ENCODE measurements around the gene CEP295NL.
"Not testable (repeated sequence)": the region's sequence is repeated elsewhere in the genome, so short reads cannot be mapped to it uniquely, and the experiment has no call there.

Gene CEP295NL

DNA sequence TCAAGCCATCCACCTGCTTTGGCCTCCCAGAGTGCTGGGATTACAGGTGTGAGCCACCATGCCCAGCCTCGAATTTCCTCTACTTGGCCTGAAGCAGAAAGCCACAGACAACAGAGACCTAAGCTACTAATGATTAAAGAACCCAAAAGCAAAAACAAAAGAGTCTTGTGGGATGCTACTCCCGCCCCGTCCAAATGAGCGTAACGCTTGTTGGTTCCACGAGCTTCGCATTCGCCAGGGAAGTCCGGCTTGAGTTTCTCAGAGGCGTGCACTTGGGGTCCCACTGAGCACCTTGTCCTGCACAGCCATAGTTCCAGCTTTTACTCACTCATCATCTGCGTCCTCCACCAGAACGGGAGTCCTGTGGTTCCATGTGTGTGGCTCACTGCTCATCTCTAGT, 16.0 kb downstream of the CEP295NL start:
- DNase-seq (ENCODE audit: low read depth), result no peak

DNA sequence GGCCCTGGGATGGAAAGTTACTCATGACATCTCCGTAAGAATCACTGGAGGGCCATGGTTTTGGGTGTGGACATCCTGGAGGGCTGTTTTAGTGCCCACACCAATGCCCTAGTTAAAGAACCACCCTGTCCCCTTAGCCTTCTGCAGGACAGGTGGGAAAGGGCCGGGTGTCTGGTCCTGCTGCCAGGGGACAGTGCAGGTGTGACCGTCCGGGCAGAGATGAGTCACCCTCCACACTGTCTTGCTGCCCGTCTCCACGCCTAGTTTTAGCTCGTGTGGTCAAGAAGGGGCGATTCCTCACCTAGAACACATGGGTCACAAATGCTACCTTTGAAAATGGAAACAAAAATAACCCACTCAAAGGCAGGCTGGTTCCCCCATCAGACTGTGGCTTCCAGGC, 17.0 kb downstream of the CEP295NL start:
- no peak for DNase-seq (ENCODE audit: low read depth)

DNA sequence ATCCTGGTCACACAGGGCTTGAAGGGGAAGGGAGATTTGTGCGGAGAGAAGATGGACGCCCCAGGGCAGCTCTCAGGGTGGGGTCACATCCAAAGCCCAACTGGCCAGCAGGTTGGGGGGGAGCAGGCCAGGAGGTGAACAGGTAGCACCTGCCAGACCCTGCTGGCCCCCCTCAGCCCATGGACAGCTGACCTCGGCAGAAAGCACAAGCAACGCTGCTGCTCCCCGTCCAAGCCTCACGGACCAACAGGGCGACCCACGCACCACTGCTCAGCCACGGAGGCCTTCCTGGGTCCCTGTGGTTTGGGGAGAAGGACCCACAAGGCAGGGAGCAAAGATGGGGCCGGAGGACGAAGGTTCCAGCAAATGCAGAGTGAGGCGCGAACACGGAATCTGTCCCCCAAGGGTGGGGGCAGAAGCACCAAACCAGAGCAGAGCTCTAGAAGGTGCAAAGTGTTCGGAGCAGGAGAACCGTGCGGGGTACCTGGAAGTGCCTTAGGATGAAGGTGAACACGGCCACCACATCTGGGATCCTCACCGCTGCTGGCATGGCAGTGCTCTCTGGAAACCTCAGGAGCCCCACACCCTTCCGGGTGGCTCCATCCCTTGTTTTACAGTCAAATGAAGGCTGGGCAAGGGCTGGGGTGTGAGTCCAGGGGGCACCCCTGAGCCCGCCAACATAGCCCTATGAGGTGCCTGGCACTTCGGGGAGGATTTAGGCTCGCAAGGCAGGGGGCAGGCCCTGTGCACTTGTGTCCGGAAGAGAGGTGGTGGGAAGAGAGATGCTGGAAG, 17.9 kb downstream of the CEP295NL start:
- DNase-seq (ENCODE audit: low read depth), result no peak

DNA sequence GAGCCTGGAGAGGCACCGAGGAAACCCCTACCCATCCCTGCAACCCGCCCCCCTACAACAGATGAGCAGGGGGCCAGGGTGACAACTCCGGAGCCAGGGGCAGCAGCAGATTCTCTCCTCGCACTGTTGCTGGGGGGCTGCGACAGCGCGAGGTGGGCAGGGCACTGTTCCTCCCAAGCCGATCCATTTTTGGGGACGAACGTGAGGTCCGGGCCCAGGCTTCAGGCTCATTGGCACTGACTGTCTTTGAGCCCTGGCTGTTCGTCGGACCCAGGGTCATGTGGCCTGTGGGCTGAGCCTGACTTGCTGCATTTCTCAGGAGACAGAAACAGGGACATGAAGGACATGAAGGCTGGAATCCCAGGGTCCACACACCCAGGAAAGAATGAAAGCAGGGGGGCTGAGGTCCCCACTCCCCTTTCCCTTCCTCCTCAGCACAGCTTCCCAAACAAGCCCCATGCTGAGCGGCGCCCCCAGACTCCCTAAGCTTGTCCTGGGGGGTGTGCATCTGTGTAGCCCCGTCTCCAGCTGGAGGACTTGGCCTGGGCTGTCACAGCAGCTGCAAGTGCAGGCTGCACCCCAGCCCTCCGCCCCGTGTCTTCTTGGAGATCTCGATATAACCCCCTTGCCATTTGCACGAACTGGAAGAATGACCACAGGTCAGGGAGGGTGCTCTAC, 18.7 kb downstream of the CEP295NL start:
- no peak for DNase-seq (ENCODE audit: low read depth)

DNA sequence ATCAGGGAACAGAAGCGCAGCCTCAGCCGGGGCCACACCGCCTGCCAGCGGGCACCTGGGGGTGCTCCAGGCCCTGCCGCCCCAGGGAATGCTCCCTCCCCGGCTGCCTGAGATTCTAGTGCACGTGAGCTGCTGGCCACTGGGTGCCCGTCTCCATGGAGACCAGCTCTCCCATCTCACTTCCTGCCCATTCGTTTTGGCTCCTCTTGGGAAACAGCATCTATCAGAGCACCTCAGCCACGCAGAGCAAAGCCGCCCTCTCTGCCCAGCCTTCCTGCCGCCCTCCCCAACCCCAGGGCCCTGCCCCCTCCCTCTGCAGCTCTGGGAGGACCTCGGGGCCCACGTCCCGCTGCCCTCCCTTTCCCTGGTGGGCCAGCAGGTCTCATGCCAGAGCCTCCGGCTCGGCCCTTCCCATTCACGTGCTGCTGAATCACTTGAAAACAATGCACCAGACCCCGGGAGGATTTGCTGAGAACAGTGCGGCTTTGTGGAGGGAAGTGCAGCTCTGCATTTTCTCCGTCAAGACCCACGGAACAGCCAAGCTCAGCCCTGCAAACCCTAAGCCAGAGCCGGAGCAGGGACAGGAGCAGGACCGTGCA, 19.4 kb downstream of the CEP295NL start:
- DNase-seq (ENCODE audit: low read depth), result peak; percentile 90

- DNase-seq (ENCODE audit: low read depth), result peak; percentile 90
Observed at GRCh38 chr17:78883089-78883532, 19.9 kb downstream of the CEP295NL start.

GRCh38 chr17:78882540-78883088, 20.4 kb downstream of the CEP295NL start:
- no peak for DNase-seq (ENCODE audit: low read depth)

GRCh38 chr17:78879635-78880186, 23.3 kb downstream of the CEP295NL start:
- DNase-seq (ENCODE audit: low read depth), result peak; percentile 89

GRCh38 chr17:78878871-78879527, 24.0 kb downstream of the CEP295NL start:
- DNase-seq (ENCODE audit: low read depth), result no peak

GRCh38 chr17:78878261-78878660, 24.7 kb downstream of the CEP295NL start:
- DNase-seq (ENCODE audit: low read depth), result no peak

DNA sequence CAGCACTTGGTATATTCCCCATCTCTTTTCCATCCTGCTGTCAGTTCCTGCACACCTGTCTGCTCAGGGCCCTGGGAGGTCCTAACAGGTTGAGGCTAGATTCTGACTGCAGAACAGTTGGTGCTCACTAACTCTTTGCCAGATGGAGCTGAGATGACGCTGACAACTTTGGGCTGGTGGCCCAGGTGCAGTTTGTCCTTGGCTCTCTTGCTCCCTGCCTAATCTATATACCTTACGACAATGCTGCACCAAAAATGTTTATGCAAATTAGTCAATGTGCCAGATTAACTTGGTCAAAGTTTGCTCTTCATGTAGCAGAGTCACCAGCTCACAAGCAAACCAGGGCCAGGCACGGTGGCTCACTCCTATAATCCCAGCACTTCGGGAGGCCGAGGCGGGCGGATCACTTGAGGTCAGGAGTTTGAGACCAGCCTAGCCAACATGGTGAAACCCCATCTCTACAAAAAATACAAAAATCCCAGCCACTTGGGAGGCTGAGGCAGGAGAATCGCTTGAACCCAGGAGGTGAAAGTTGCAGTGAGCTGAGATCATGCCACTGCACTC, 26.0 kb downstream of the CEP295NL start:
- DNase-seq (ENCODE audit: low read depth), result not testable (repeated sequence)

DNA sequence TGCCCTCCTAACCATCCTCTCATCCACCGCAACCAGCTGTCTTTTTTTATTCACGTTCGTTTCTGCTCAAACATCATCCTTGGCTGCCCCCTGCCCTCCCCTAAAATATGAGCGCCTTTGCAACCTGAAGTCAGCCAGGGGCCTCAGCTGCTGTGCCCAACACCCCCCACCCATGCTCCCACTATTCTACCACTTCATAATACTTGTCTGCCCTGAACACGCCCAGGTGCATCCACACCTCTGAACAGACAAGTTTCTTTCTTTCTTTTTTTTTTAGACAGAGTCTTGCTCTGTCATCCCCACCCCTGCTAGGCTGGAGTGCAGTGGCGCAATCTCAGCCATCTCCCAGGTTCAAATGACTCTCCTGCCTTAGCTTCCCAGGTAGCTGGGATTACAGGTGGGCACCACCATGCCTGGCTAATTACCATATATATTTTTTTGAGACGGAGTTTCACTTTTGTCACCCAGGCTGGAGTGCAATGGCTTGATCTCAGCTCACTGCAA, 26.9 kb downstream of the CEP295NL start:
- DNase-seq (ENCODE audit: low read depth), result no peak

GRCh38 chr17:78875363-78876093, 27.5 kb downstream of the CEP295NL start:
- DNase-seq (ENCODE audit: low read depth), result no peak

GRCh38 chr17:78873519-78874340, 29.3 kb downstream of the CEP295NL start:
- no peak for DNase-seq (ENCODE audit: low read depth)

DNA sequence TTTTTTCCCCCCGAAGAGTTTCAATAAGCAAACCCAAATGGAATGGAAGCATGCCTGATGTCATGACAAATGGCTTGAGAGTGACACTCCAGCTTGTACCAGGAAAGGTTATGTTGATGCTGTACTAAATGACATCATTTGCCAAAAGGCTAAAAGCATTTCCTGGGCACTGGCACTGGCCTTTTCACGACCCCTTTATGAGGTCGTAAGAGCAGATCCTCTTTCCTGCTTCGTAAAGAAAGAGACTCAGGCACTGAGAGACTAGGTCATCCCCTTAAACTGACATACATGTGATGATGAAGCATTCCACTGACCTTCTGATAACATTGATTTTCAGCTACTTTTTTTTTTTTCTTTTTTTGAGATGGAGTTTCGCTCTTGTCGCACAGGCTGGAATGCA, 30.5 kb downstream of the CEP295NL start:
- DNase-seq (ENCODE audit: low read depth), result no peak

GRCh38 chr17:78870621-78871020, 32.4 kb downstream of the CEP295NL start:
- DNase-seq (ENCODE audit: low read depth), result no peak

GRCh38 chr17:78868391-78868790, 34.6 kb downstream of the CEP295NL start:
- DNase-seq (ENCODE audit: low read depth), result no peak

DNA sequence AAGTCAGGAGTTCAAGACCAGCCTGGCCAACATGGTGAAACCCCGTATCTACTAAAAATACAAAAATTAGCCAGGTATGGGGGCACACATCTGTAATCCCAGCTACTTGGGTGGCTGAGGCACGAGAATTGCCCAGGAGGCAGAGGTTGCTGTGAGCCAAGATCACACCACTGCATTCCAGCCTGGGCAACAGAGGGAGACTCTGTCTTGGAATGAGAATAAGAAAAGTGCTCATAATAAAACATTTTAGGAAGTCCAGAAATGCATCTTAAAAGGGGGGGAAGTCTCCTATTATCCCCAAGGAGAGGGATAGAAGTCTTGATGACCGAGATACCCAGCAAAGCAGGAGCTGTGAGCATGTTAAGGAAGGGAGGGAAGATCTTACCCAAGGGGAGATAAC, 36.0 kb downstream of the CEP295NL start:
- DNase-seq (ENCODE audit: low read depth), result not testable (repeated sequence)

DNA sequence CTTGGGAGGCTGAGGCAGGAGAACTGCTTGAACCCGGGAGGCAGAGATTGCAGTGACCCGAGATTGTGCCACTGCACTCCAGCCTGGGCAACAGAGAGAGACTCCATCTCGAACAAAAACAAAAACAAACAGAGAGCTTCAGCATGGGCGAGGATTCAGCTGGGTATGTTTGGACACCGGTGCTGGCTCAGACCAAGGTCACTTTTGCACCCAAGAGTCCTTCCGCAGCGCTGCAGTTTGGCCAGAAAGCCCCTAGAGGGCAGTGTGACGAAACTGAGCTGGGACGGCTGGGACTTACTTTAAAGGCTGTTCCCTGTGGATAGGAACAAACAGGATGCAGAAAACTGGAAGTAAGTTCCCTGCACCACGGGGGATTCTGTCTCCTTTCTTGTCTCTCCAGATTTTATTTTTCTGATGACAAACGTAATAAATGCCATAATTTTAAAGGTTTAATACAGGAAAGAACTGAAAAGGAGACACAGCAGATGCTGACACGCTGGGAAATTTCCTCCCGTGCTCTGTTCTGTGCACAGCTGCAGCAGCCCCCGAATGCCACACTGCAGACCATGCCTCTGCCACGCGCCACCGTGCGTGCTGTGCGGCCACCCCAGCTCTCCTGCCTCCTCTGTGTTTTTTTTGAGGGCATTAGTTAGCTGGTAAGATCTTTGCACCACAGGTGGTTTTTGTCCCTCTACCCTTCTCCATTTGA, 37.2 kb downstream of the CEP295NL start:
- no peak for DNase-seq (ENCODE audit: low read depth)
